Trophoblast cell (in vitro differentiated cells and primary cell): ENCODE results near the gene CRYGC.

Source experiments
- DNase-seq, 2 donors: peaks; one replicate each; pipeline ENCODE4 v3.0.0-alpha.2; 2016
- H2AFZ ChIP-seq: 2 replicates; pipeline ENCODE4 v1.6.1; 2013; ENCODE audit warnings: low read length, moderate library complexity, mild to moderate bottlenecking; ENCODE audit not compliant: insufficient read depth, poor library complexity
- H2AK5ac ChIP-seq: 2 replicates; pipeline ENCODE4 v1.6.1; 2013; ENCODE audit warnings: mild to moderate bottlenecking, low read length
- H2BK120ac ChIP-seq: 2 replicates; pipeline ENCODE4 v1.6.1; 2013; ENCODE audit warnings: low read length, mild to moderate bottlenecking, moderate library complexity; ENCODE audit not compliant: insufficient read depth, poor library complexity
- H2BK12ac ChIP-seq: 2 replicates; pipeline ENCODE4 v1.6.1; 2013; ENCODE audit warnings: mild to moderate bottlenecking, low read length, moderate library complexity
- H2BK5ac ChIP-seq: 2 replicates; pipeline ENCODE4 v1.6.1; 2013; ENCODE audit warnings: low read length, low read depth, moderate library complexity, mild to moderate bottlenecking; ENCODE audit not compliant: poor library complexity
- H3K14ac ChIP-seq: 2 replicates; pipeline ENCODE4 v1.6.1; 2013; ENCODE audit warnings: mild to moderate bottlenecking, low read length
- H3K18ac ChIP-seq: 2 replicates; pipeline ENCODE4 v1.6.1; 2013; ENCODE audit warnings: mild to moderate bottlenecking, low read length
- H3K23ac ChIP-seq: 2 replicates; pipeline ENCODE4 v1.6.1; 2013; ENCODE audit warnings: low read length
- H3K27ac ChIP-seq: 2 replicates; pipeline ENCODE4 v1.5.1; 2013; ENCODE audit warnings: low read depth, mild to moderate bottlenecking, inconsistent platforms, low read length, moderate library complexity
- H3K27me3 ChIP-seq: 2 replicates; pipeline ENCODE4 v1.6.1; 2013; ENCODE audit warnings: inconsistent platforms, mild to moderate bottlenecking, low read length, moderate library complexity; ENCODE audit not compliant: insufficient read depth
- H3K36me3 ChIP-seq, 2 experiments: 1 replicate in 1 of 2; 2 replicates in 1 of 2; pipeline ENCODE4 v1.6.1; 2013; ENCODE audit warnings: low read length in 2 of 2, mild to moderate bottlenecking in 2 of 2, moderate library complexity in 1 of 2; ENCODE audit not compliant: insufficient read depth in 2 of 2, control insufficient read depth in 1 of 2
- H3K4ac ChIP-seq: 2 replicates; pipeline ENCODE4 v1.6.1; 2013; ENCODE audit warnings: low read depth, mild to moderate bottlenecking, low read length, moderate library complexity
- H3K4me1 ChIP-seq, 2 experiments: 1 replicate in 1 of 2; 2 replicates in 1 of 2; pipeline ENCODE4 v1.6.1; 2013; ENCODE audit warnings: low read length in 2 of 2, mild to moderate bottlenecking in 2 of 2, moderate library complexity in 1 of 2; ENCODE audit not compliant: insufficient read depth in 2 of 2, control insufficient read depth in 1 of 2
- H3K4me2 ChIP-seq: 2 replicates; pipeline ENCODE4 v1.6.1; 2013; ENCODE audit warnings: inconsistent platforms, mild to moderate bottlenecking, low read length, moderate library complexity
- H3K4me3 ChIP-seq: 2 replicates; pipeline ENCODE4 v1.5.1; 2013; ENCODE audit warnings: mild to moderate bottlenecking, low read depth, low read length, inconsistent platforms
- H3K79me1 ChIP-seq: one replicate; pipeline ENCODE4 v1.6.1; 2013; ENCODE audit warnings: low read length
- H3K79me2 ChIP-seq: 2 replicates; pipeline ENCODE4 v1.6.1; 2013; ENCODE audit warnings: low read length, mild to moderate bottlenecking; ENCODE audit not compliant: control insufficient read depth, insufficient read depth, poor library complexity
- H3K9ac ChIP-seq: 2 replicates; pipeline ENCODE4 v1.6.1; 2013; ENCODE audit warnings: mild to moderate bottlenecking, low read length
- H3K9me3 ChIP-seq: 2 replicates; pipeline ENCODE4 v1.6.1; 2013; ENCODE audit warnings: low read depth, mild to moderate bottlenecking, control low read depth, inconsistent platforms, low read length; ENCODE audit not compliant: insufficient read depth
- H4K12ac ChIP-seq: 2 replicates; pipeline ENCODE4 v1.6.1; 2013; ENCODE audit warnings: low read depth, mild to moderate bottlenecking, low read length, moderate library complexity
- H4K8ac ChIP-seq: 2 replicates; pipeline ENCODE4 v1.6.1; 2013; ENCODE audit warnings: low read depth, mild to moderate bottlenecking, low read length, moderate library complexity
- H4K91ac ChIP-seq: one replicate; pipeline ENCODE4 v1.6.1; 2013; ENCODE audit warnings: low read depth, mild to moderate bottlenecking, low read length, moderate library complexity
- WGBS: extraction: QIAGEN DNeasy Blood & Tissue Kit; methylation state at CpG from one replicate; pipeline ENCODE4 v1.1.7; 2013; ENCODE audit warnings: missing lambda C conversion rate; ENCODE audit not compliant: insufficient read length, insufficient coverage; ENCODE audit errors: extremely low coverage; 5-methylcytosine and 5-hydroxymethylcytosine counted together

CRYGC gene

DNA sequence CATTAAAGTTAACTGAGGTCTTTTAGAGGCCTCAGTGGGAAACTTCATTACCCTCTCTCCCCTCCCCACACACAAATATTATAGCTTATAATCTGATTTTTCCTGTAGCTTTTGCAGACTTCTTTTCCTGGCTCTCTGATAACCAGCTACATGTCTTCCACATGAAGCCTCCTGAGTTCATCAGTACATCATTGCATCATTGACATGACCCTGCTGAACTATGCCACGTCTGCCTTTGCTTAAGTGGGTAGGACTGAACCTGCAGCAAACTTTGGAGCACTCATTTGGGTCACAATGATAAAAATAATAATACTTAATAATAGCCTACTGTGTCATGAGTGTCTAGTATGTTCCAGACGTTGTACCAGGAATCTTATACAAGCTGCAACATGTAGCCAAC is 26.8 kb upstream of the CRYGC start:
- Histone ChIP-seq H3K9ac (no peak overlapping the region), H4K91ac (no peak overlapping the region), H3K36me3 (no peaks in the 10 kb centered on the region), H3K4me2 (no peak overlapping the region), H2AFZ (no peak overlapping the region), H3K79me2 (no peaks in the 10 kb centered on the region), H3K27ac (no peak overlapping the region), H3K79me1 (no peaks in the 10 kb centered on the region), H3K4ac (no peak overlapping the region), H2BK120ac (no peak overlapping the region), H3K14ac (no peak overlapping the region), H4K12ac (no peak overlapping the region), H2AK5ac (no peak overlapping the region), H3K4me1 (no peaks in the 10 kb centered on the region), H3K9me3 (no peaks in the 10 kb centered on the region), H3K18ac (no peak overlapping the region), H3K27me3 (no peaks in the 10 kb centered on the region), H2BK12ac (no peak overlapping the region), H3K23ac (no peak overlapping the region), H3K4me3 (no peak overlapping the region), H2BK5ac (no peak overlapping the region), H4K8ac (no peak overlapping the region)
- no CpG with 5 or more reads among the region's 2 CpGs for WGBS
- DNase-seq, result no peak

DNA sequence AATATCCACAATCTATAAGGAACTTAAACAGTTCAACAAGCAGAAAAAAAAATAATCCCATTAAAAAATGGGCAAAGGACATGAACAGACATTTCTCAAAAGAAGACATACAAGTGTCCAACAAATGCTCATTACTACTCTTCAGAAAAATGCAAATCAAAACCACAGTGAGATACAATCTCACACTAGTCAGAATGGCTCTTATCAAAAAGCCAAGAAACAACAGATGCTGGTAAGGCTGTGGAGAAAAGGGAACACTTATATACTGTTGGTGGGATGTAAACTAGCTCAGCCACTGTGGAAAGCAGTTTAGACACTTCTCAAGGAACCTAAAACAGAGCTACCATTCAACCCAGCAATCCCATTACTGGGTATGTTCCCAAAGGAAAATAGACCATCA is 23.5 kb upstream of the CRYGC start:
- Histone ChIP-seq H4K12ac (no peak overlapping the region), H3K4ac (no peak overlapping the region), H2BK120ac (no peak overlapping the region), H2BK12ac (no peak overlapping the region), H3K23ac (no peak overlapping the region), H3K4me3 (no peak overlapping the region), H3K36me3 (no peaks in the 10 kb centered on the region), H3K14ac (no peak overlapping the region), H3K4me2 (no peak overlapping the region), H2AK5ac (no peak overlapping the region), H3K27me3 (no peaks in the 10 kb centered on the region), H3K9me3 (no peaks in the 10 kb centered on the region), H2AFZ (no peak overlapping the region), H3K9ac (no peak overlapping the region), H3K4me1 (no peaks in the 10 kb centered on the region), H3K27ac (no peak overlapping the region), H3K18ac (no peak overlapping the region), H2BK5ac (no peak overlapping the region), H3K79me1 (no peaks in the 10 kb centered on the region), H4K8ac (no peak overlapping the region), H3K79me2 (no peaks in the 10 kb centered on the region), H4K91ac (no peak overlapping the region)
- peak in 1 of 2 donors; percentile 29 for DNase-seq

DNA sequence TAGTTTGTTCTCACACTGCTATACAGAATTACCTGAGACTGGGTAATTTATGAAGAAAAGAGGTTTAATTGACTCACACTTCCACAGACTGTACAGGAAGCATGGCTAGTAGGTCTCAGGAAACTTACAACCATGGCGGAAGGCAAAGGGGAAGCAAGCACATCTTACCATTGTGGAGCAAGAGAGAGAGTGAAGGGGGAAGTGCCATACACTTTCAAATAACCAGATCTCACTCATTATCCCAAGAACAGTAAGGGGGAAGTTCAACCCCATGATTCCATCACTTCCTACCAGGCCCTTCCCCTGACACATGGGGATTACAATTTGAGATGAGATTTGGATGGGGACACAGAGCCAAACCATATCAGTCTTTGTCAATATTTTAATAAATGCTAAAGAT is 21.3 kb upstream of the CRYGC start:
- no peak overlapping the region for H2BK5ac ChIP-seq
- H3K27me3 ChIP-seq, result no peaks in the 10 kb centered on the region
- H4K91ac ChIP-seq, result no peak overlapping the region
- H2AK5ac ChIP-seq, result no peak overlapping the region
- no peak for DNase-seq
- H3K4ac ChIP-seq, result no peak overlapping the region
- no peak overlapping the region for H2BK120ac ChIP-seq
- no peak overlapping the region for H4K12ac ChIP-seq
- no peak overlapping the region for H2AFZ ChIP-seq
- H4K8ac ChIP-seq, result no peak overlapping the region
- H3K79me1 ChIP-seq, result no peaks in the 10 kb centered on the region
- no peak overlapping the region for H3K4me2 ChIP-seq
- no peaks in the 10 kb centered on the region for H3K79me2 ChIP-seq
- H3K14ac ChIP-seq, result no peak overlapping the region
- no peak overlapping the region for H2BK12ac ChIP-seq
- no peak overlapping the region for H3K27ac ChIP-seq
- H3K36me3 ChIP-seq, result no peaks in the 10 kb centered on the region
- H3K23ac ChIP-seq, result no peak overlapping the region
- H3K4me1 ChIP-seq, result no peaks in the 10 kb centered on the region
- no peak overlapping the region for H3K18ac ChIP-seq
- no peaks in the 10 kb centered on the region for H3K9me3 ChIP-seq
- H3K9ac ChIP-seq, result no peak overlapping the region
- WGBS, result no CpG with 5 or more reads among the region's 1 CpG
- H3K4me3 ChIP-seq, result no peak overlapping the region

DNA sequence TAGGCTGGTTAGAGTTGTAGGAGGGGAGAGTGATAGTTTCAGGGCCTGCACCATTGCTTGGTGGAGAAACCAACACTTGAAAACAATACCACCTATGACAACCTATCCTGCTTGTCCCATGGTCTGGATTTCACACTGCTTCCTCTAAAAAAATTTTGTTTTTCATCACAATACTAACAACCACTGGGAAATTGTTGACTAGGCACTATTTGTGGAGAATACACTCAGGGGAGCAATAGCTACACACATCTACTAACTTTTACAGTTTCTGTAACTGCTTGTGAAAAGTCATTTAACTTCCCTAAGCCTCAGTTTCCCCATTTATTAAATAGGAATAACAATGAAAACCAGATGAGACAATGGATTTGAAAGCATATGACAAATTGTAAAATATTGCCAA is 20.5 kb upstream of the CRYGC start:
- Histone ChIP-seq H2AK5ac (no peak overlapping the region), H3K79me1 (no peaks in the 10 kb centered on the region), H3K4me1 (no peaks in the 10 kb centered on the region), H3K36me3 (no peaks in the 10 kb centered on the region), H3K27me3 (no peaks in the 10 kb centered on the region), H3K9ac (no peak overlapping the region), H2BK5ac (no peak overlapping the region), H3K79me2 (no peaks in the 10 kb centered on the region), H3K27ac (no peak overlapping the region), H3K9me3 (no peaks in the 10 kb centered on the region), H4K12ac (no peak overlapping the region), H3K4me2 (no peak overlapping the region), H3K23ac (no peak overlapping the region), H2BK12ac (no peak overlapping the region), H4K91ac (no peak overlapping the region), H3K4ac (no peak overlapping the region), H2BK120ac (no peak overlapping the region), H3K4me3 (no peak overlapping the region), H3K18ac (no peak overlapping the region), H4K8ac (no peak overlapping the region), H3K14ac (no peak overlapping the region), H2AFZ (no peak overlapping the region)
- no peak for DNase-seq

DNA sequence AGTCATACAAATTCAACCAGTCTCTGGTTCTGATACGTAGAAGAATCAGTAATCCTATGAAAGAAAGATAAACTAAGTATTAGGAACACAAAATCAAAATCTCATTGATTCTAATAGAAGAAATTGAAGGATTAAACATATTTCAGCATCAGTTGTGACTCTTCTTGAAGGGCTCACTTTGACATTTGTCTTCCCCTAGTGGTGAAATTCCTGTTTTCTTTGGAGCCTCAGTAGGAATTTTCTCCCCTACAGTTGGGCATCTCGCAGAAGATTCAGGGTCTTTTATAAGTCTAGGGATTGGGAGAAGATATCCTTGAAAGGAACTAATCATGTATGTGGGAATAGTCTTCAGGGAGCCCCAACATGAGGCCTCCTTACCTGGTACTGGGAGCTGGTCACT is 19.2 kb upstream of the CRYGC start:
- H3K79me1 ChIP-seq, result no peaks in the 10 kb centered on the region
- no peak overlapping the region for H3K4me2 ChIP-seq
- no peak for DNase-seq
- H2BK12ac ChIP-seq, result no peak overlapping the region
- H2BK5ac ChIP-seq, result no peak overlapping the region
- no peak overlapping the region for H3K4me3 ChIP-seq
- no peaks in the 10 kb centered on the region for H3K9me3 ChIP-seq
- H3K4me1 ChIP-seq, result no peaks in the 10 kb centered on the region
- H2AK5ac ChIP-seq, result no peak overlapping the region
- H3K79me2 ChIP-seq, result no peaks in the 10 kb centered on the region
- H4K8ac ChIP-seq, result no peak overlapping the region
- H4K12ac ChIP-seq, result no peak overlapping the region
- H3K27me3 ChIP-seq, result no peaks in the 10 kb centered on the region
- H3K36me3 ChIP-seq, result no peaks in the 10 kb centered on the region
- WGBS, result no CpG with 5 or more reads among the region's 2 CpGs
- no peak overlapping the region for H4K91ac ChIP-seq
- H3K23ac ChIP-seq, result no peak overlapping the region
- no peak overlapping the region for H3K27ac ChIP-seq
- H2BK120ac ChIP-seq, result no peak overlapping the region
- H3K14ac ChIP-seq, result no peak overlapping the region
- no peak overlapping the region for H2AFZ ChIP-seq
- no peak overlapping the region for H3K18ac ChIP-seq
- no peak overlapping the region for H3K9ac ChIP-seq
- no peak overlapping the region for H3K4ac ChIP-seq
